ENCODE results near the gene SLC22A23. TPM values are rescaled to one million over a fixed set of nuclear protein-coding genes. Genes with fewer than 3 reads are reported as not detected.

The SLC22A23 gene
- total RNA-seq, 2 donors from 2014 or later = 53.1 to 129 TPM

GRCh38 chr6:3440911-3441310 lies 15.9 kb downstream of the SLC22A23 start:
- H3K36me3 ChIP-seq = no peaks in the 10 kb centered on the region
- WGBS = 94% methylated on average over 5 of the region's 5 CpGs
- no peak for DNase-seq (ENCODE audit: low spot score)

DNA sequence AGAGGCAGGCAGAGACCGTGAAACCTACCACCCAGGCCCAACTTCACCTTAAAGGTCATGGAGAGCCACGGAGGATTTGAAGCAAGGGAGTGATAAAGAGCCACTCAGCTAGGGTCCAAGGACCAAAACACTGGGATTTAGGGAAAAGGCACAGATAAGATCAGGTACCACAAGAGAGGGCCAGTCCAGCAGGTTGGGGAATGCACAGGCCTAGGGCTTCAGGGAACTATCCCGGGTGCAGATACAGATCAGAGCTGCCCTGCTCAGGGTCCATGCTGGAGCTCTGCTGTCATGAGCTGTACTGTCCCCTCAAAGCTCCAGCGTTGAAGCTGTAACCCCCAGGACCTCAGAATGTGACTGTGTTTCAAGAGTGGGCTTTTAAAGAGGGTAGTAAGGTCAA lies 16.9 kb downstream of the SLC22A23 start:
- Histone ChIP-seq H3K4me1 (replicated peaks) (no peaks in the 10 kb centered on the region), H3K9me3 (no peaks in the 10 kb centered on the region), H3K27me3 (replicated peaks; ENCODE audit: insufficient read depth) (no peaks in the 10 kb centered on the region), H3K36me3 (no peaks in the 10 kb centered on the region), H3K27ac (no peak overlapping the region), H3K4me3 (no peak overlapping the region)
- no peak for DNase-seq (ENCODE audit: low spot score)
- 81% methylated on average over 4 of the region's 4 CpGs for WGBS
- intact Hi-C loops (cut with DNase I) = no loop called here
- no peak for TF ChIP-seq POLR2A (IDR thresholded peaks at IDR 0.05)
- no peak for TF ChIP-seq POLR2AphosphoS5 (IDR thresholded peaks at IDR 0.05)
- TF ChIP-seq, protein P1, sequence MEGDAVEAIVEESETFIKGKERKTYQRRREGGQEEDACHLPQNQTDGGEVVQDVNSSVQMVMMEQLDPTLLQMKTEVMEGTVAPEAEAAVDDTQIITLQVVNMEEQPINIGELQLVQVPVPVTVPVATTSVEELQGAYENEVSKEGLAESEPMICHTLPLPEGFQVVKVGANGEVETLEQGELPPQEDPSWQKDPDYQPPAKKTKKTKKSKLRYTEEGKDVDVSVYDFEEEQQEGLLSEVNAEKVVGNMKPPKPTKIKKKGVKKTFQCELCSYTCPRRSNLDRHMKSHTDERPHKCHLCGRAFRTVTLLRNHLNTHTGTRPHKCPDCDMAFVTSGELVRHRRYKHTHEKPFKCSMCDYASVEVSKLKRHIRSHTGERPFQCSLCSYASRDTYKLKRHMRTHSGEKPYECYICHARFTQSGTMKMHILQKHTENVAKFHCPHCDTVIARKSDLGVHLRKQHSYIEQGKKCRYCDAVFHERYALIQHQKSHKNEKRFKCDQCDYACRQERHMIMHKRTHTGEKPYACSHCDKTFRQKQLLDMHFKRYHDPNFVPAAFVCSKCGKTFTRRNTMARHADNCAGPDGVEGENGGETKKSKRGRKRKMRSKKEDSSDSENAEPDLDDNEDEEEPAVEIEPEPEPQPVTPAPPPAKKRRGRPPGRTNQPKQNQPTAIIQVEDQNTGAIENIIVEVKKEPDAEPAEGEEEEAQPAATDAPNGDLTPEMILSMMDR (IDR thresholded peaks at IDR 0.05) = no peak

More at GRCh38 chr6:3440911-3441310, 15.9 kb downstream of the SLC22A23 start:
- H3K27me3 ChIP-seq (replicated peaks; ENCODE audit: insufficient read depth) = no peaks in the 10 kb centered on the region
- no peaks in the 10 kb centered on the region for H3K9me3 ChIP-seq
- TF ChIP-seq, protein P1 (IDR thresholded peaks at IDR 0.05) = no peak
- TF ChIP-seq POLR2A (IDR thresholded peaks at IDR 0.05) = no peak
- no peak for TF ChIP-seq POLR2AphosphoS5 (IDR thresholded peaks at IDR 0.05)
- intact Hi-C loops (cut with DNase I) = no loop called here
- no peak overlapping the region for H3K4me3 ChIP-seq
- H3K4me1 ChIP-seq (replicated peaks) = no peaks in the 10 kb centered on the region
- H3K27ac ChIP-seq = no peak overlapping the region

DNA sequence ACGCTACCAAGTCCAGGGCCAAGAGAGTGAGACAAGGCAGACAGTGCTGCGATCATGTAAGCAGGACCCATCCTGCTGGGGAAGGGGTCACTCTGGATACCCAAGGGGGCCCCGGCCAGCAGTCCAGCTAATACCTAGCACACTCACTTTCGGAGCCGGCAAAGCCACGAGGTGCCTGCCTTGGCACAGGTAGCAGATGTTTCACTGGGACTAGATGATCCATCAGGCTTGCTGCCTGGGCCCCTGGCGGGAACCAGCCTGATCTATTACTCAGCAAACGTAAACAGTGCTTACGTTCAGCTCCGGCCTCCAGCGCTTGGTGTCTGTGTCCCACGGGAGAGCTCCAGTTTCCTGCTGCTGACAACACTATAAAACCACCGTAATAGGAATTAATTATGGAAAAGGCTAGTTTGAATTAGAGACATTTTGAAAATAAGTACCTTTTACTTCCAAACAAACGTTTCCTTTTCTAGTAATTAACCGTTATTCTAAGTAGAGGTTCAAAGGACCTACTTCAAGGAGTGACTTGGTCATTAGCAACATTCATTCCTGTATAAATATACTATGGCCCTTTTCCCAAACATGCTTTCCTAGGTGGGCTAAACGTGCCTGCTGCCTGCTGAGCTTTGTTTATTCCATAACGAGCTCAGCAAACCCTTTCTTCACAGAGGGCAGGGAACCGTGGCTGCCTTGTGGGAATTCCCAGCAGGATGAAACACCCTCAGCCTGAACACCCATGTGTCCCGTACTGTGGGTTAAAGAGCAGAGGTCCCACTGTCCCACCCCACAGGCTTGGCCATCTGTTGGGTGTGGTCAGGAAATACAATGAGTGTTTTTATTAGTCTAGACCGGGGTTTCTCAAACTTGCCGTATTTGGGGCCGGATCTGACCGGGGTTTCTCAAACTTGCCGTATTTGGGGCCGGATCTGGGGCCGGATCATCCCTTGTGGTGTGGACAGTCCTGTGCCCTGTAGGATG lies 18.4 kb downstream of the SLC22A23 start:
- H3K27ac ChIP-seq = peak overlapping the region; percentile 39 to 60
- WGBS = 45% methylated on average over 26 of the region's 26 CpGs

DNA sequence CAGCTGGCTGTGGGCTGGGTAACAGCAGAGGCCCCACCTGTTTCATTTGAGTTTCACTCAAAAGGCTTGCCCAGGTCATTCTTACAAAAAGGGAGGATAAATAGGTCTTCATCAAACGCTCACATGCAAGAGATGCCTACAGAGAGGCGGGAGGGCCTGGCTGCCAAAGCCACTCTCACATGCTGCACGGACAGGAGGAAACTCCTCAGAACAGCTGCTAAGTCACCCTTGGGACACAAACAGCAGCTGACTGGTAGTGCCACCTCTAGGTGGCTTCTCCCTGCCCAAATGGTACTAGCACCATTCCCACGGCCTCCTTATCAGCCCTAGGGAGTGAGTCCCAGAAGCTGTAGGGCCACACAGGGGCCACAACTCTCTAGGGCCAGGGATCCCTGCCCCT lies 23.8 kb downstream of the SLC22A23 start:
- peak; percentile 36 for DNase-seq (ENCODE audit: low spot score)
- Histone ChIP-seq H3K27me3 (replicated peaks; ENCODE audit: insufficient read depth) (no peaks in the 10 kb centered on the region), H3K27ac (peak overlapping the region; percentile 12 to 48), H3K4me3 (no peak overlapping the region), H3K36me3 (no peaks in the 10 kb centered on the region), H3K4me1 (replicated peaks) (peaks cover 3% of the 10 kb centered on the region), H3K9me3 (no peaks in the 10 kb centered on the region)
- no peak for TF ChIP-seq POLR2AphosphoS5 (IDR thresholded peaks at IDR 0.05)
- TF ChIP-seq, protein P1 (IDR thresholded peaks at IDR 0.05) = peak in 2 of 4 experiments; percentile 31 to 34
- intact Hi-C loops (cut with DNase I) = no loop called here
- WGBS = 48% methylated on average over 4 of the region's 4 CpGs

More for the DNA sequence above, 18.4 kb downstream of the SLC22A23 start:
- H3K4me1 ChIP-seq (replicated peaks) = no peaks in the 10 kb centered on the region
- no peaks in the 10 kb centered on the region for H3K27me3 ChIP-seq (replicated peaks; ENCODE audit: insufficient read depth)
- no peaks in the 10 kb centered on the region for H3K9me3 ChIP-seq
- H3K36me3 ChIP-seq = no peaks in the 10 kb centered on the region
- TF ChIP-seq, protein P1 (IDR thresholded peaks at IDR 0.05) = no peak
- peak; percentile 71 for TF ChIP-seq POLR2AphosphoS5 (IDR thresholded peaks at IDR 0.05)
- no peak overlapping the region for H3K4me3 ChIP-seq
- DNase-seq (ENCODE audit: low spot score) = peak; percentile 56
- intact Hi-C loops (cut with DNase I) = no loop called here
